Endometrial microvascular endothelial cells (primary cell): Measurements from ENCODE around the gene P2RX5. TPM values are rescaled to one million over a fixed set of nuclear protein-coding genes. Genes with fewer than 3 reads are reported as not detected.

Experiments used
- in situ Hi-C: cut with HindIII; loops from 2 replicates; pipeline ENCODE4 v1.10.0; 2017; ENCODE audit warnings: low sequenced_read_pairs, low pct_unique_long_range_greater_than_20kb; ENCODE audit errors: inconsistent ontology term
- total RNA-seq: library from RNA; depleted of rRNA; stranded (reverse); fragments of >200 nt; gene quantifications from one replicate; pipeline ENCODE4 v1.2.3, GENCODE V29; 2015; ENCODE audit errors: inconsistent ontology term

Gene P2RX5
- total RNA-seq, 1 donor from 2014 or later, result 0.84 TPM

GRCh38 chr17:3688852-3689261 lies 7.1 kb downstream of the P2RX5 start:
- in situ Hi-C loops, result no loop called here

- in situ Hi-C loops, result no loop called here
Measured at GRCh38 chr17:3688027-3688553, 7.9 kb downstream of the P2RX5 start.

- in situ Hi-C loops, result no loop called here
Measured at GRCh38 chr17:3685174-3685573, 10.8 kb downstream of the P2RX5 start.

GRCh38 chr17:3683054-3683511 lies 12.9 kb downstream of the P2RX5 start:
- in situ Hi-C loops, result no loop called here

- in situ Hi-C loops, result no loop called here
Measured at GRCh38 chr17:3682033-3682432, 13.9 kb downstream of the P2RX5 start.

GRCh38 chr17:3681565-3681964 lies 14.4 kb downstream of the P2RX5 start:
- in situ Hi-C loops, result no loop called here

- in situ Hi-C loops, result no loop called here
Measured at GRCh38 chr17:3681057-3681456, 14.9 kb downstream of the P2RX5 start.

GRCh38 chr17:3679531-3680126 lies 16.3 kb downstream of the P2RX5 start:
- in situ Hi-C loops, result no loop called here

- in situ Hi-C loops, result no loop called here
Measured at GRCh38 chr17:3678821-3679530, 17.0 kb downstream of the P2RX5 start.

- in situ Hi-C loops, result no loop called here
Measured at GRCh38 chr17:3678095-3678820, 17.7 kb downstream of the P2RX5 start.

- in situ Hi-C loops, result no loop called here
Measured at GRCh38 chr17:3675886-3676285, 20.1 kb downstream of the P2RX5 start.

GRCh38 chr17:3672571-3672970 lies 23.4 kb downstream of the P2RX5 start:
- in situ Hi-C loops, result no loop called here

GRCh38 chr17:3669548-3669947 lies 26.4 kb downstream of the P2RX5 start:
- in situ Hi-C loops, result no loop called here

GRCh38 chr17:3669085-3669347 lies 26.9 kb downstream of the P2RX5 start:
- in situ Hi-C loops, result no loop called here

- in situ Hi-C loops, result no loop called here
Measured at GRCh38 chr17:3668279-3669084, 27.5 kb downstream of the P2RX5 start, which contains the start of the genes EMC6 and TAX1BP3. Gene EMC6 (plus strand): TSS chr17:3668812. CDS start chr17:3669147, 335 bp downstream. Gene TAX1BP3 (minus strand): TSS chr17:3668578. CDS start chr17:3668526, 52 bp downstream.

- in situ Hi-C loops, result no loop called here
Measured at GRCh38 chr17:3667366-3668278, 28.3 kb downstream of the P2RX5 start.

GRCh38 chr17:3666516-3666915 lies 29.4 kb downstream of the P2RX5 start:
- in situ Hi-C loops, result no loop called here

- in situ Hi-C loops, result no loop called here
Measured at GRCh38 chr17:3665834-3666233, 30.1 kb downstream of the P2RX5 start.
